ACHN (cell line): Measurements from ENCODE around the gene ARHGEF33.
"Not testable (repeated sequence)": the region's sequence is repeated elsewhere in the genome, so short reads cannot be mapped to it uniquely, and the experiment has no call there.

ENCODE experiments used
- DNase-seq: peaks from one replicate; pipeline ENCODE4 v3.0.0-alpha.2; 2015
- in situ Hi-C: cut with HindIII; loops from 2 replicates; pipeline ENCODE4 v1.10.0; 2017; ENCODE audit warnings: low sequenced_read_pairs, low pct_ligation_motif_present, low pct_unique_long_range_greater_than_20kb

Gene ARHGEF33

DNA sequence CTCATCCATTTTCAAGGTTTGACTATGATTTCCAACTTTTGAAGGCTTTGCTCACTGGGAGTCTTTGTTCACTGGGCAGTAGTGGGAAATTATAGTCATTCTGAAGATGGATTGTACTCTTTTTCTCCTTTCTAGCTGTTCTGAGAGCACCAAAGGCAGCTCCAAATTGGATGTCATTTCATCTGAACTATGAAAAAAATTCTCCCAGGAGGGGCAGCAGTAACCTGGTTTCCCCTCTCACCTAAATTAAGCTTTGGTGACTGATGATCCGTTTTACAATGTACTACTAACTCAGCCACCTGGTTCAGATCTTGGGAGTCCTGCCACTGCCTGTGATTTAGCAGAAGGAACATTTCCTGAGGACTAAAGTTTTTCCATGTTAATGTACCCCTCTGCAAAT is 17.6 kb downstream of the ARHGEF33 start:
- no peak for DNase-seq
- in situ Hi-C loops, result no loop called here

- no peak for DNase-seq
- in situ Hi-C loops, result no loop called here
These were observed 18.3 kb downstream of the ARHGEF33 start for GRCh38 chr2:38907743-38908562.

- no peak for DNase-seq
- in situ Hi-C loops, result no loop called here
These were observed 20.2 kb downstream of the ARHGEF33 start for GRCh38 chr2:38909872-38910271.

DNA sequence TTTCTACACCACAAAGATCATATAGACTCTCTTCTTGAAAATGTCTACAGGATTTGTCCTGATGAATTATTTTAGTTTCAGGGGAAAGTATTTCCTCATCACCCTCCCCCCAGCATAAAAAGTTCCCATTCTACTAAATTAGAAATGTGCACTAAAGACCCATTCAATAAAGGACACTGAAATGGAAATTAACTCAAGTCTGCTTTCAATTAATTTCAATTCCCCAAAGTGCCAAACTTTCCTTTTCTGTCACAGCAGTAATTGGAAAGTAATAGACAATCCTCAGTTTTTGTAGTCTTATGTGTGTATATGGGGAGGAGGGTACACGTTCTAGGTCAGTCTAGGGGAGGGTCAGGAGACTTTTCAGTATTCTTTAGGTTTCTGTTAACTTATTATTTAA is 21.5 kb downstream of the ARHGEF33 start:
- no peak for DNase-seq
- in situ Hi-C loops, result no loop called here

DNA sequence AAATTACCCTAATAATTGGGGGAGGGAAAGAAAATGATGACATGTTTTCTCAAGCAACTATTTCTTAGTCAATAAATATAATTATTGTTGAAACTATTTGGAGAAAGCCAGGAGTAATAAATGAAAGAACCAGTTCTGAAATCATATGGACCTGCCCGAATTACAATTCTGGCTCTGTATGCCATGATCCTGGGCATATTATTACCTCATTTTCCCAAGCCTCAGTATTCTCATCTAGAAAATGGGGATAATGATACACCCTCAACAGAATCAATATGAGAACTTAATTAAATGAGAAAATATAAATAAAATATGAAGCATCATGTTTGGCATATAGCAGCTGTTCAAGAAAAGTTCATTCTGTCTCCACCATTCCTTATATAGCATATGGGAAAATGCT is 22.9 kb downstream of the ARHGEF33 start:
- DNase-seq, result no peak
- in situ Hi-C loops, result no loop called here

GRCh38 chr2:38922389-38922788 is 32.7 kb downstream of the ARHGEF33 start:
- no peak for DNase-seq
- in situ Hi-C loops, result no loop called here

DNA sequence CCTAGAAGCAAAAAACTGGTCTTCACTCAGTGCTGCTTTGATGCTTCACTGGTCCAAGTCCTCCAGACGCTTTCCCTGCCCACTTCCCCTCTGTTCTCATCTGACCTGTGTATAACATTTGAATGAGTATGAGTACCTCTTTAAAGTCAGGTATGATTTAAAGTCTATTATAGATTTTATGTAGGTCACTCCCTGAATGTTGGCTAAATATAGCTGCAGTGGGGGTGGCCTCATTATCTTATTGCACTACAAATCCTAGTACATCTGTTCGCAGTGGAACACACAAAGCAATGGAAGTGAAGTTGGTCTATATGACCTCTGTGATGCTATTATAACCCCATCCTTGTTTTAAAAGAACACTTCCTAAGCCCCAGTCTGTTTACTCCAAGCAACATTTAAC is 33.2 kb downstream of the ARHGEF33 start:
- DNase-seq, result no peak
- in situ Hi-C loops, result no loop called here

DNA sequence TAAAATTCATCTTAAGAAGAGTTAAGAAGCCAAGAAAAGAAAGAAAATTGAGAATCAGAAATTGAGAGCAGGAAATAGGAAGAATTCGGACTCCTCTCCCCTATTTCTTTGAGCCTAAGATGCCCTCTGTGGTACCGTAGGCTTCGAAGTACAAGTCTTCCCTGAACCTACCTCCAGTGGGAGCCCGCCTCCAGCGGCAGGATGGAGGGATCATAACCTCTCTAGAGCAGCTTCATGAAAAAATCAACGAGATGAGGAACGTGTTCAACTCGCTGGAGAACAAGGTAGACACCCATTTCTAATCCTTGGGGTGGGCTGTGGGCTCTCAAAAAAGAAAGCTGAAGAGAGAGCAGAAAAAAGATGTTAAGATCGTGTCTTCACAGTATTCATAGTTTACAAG is 36.3 kb downstream of the ARHGEF33 start:
- in situ Hi-C loops, result no loop called here

GRCh38 chr2:38930600-38930999 is 40.9 kb downstream of the ARHGEF33 start:
- in situ Hi-C loops, result no loop called here

More for the DNA sequence above, 36.3 kb downstream of the ARHGEF33 start:
- DNase-seq, result no peak

GRCh38 chr2:38932586-38932985 is 42.9 kb downstream of the ARHGEF33 start:
- in situ Hi-C loops, result no loop called here
- DNase-seq, result no peak

More at GRCh38 chr2:38930600-38930999, 40.9 kb downstream of the ARHGEF33 start:
- no peak for DNase-seq

GRCh38 chr2:38933653-38934052 is 44.0 kb downstream of the ARHGEF33 start:
- in situ Hi-C loops, result no loop called here
- no peak for DNase-seq

GRCh38 chr2:38934742-38935141 is 45.1 kb downstream of the ARHGEF33 start:
- in situ Hi-C loops, result no loop called here

DNA sequence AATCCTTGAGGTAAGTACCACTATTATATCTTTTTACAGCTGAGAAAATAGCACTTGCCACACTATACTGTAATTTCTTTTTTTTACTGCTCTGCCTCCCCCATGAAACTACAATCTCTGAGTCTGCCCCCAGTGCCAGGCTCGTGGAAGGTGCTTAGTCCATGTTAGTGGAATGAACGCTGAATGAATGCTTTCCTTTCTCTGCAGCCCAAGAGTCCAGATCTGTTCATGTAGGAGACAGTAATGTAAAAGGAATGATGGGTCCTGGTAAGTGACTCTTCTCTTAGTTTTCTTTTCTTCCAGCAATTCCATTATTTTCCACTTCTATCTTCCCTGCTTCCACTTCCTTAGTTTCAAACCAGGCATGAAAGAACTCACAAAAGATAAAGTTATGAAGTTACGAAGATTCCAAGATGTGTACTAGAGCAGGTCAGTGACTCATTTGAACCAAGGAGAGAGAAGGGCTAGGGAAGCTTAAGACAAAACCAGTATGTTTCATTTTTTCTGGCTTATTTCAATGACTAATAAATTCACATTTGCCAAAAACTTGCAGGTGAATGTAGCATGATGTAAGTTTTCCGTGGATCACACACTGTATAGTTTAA is 46.0 kb downstream of the ARHGEF33 start:
- peak; percentile 33 for DNase-seq
- in situ Hi-C loops, result no loop called here

More at GRCh38 chr2:38934742-38935141, 45.1 kb downstream of the ARHGEF33 start:
- DNase-seq, result peak; percentile 44

DNA sequence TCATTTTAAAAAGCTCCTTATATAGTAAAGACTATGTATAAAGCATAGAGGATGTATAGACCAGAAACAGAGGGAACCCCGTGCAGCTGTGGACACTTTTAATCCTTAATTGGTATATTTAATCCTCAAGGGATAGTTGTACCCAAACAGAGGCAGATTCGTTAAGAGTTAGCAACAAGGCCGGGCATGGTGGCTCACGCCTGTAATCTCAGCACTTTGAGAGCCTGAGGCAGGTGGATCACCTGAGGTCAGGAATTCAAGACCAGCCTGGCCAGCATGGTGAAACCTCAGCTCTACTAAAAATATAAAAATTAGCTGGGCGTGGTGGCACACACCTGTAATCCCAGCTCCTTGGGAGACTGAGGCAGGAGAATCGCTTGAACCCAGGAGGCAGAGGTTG is 46.8 kb downstream of the ARHGEF33 start:
- in situ Hi-C loops, DNase-seq: not testable (repeated sequence)

GRCh38 chr2:38937548-38937947 is 47.9 kb downstream of the ARHGEF33 start:
- in situ Hi-C loops, result no loop called here
- no peak for DNase-seq

DNA sequence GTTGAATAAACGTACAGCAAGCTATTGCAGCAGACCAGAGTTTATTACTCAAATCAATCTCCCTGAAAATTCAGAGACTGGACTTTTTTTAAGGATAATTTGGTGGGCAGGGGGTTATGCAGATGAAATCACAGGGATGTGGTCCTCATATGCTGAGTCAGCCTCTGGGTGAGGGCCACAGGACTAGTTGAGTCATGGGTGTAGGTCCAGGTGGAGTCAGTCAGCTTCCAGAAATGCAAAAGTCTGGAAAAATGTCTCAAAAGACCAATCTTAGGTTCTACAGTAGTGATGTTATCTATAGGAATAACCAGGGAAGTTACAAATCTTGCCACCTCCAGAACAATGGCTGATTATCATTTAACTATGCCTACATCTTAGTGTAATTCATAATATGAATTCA is 51.1 kb downstream of the ARHGEF33 start:
- in situ Hi-C loops, result no loop called here

GRCh38 chr2:38943784-38944183 is 54.1 kb downstream of the ARHGEF33 start:
- no peak for DNase-seq
- in situ Hi-C loops, result no loop called here

More for the DNA sequence above, 51.1 kb downstream of the ARHGEF33 start:
- DNase-seq, result no peak

GRCh38 chr2:38945372-38945771 is 55.7 kb downstream of the ARHGEF33 start:
- in situ Hi-C loops, result no loop called here

DNA sequence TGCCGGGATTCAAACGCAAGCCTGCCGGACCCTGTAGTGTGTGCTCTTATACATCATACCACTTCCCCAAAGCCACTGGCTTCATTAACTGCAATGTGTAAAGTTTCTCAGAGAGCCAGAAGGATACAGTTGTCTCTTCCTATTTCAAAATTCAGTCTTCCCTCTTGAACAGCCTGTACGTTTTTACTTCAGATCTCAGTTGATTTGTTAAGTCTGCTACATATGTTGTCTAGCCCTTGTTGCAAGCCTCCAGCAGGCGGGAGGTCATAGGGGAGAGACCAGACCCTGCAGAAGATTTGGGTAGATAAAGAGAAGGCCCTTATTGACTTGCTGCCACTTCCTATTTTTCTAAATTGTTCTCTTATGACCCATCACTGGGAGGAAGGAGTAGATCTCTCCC is 56.2 kb downstream of the ARHGEF33 start:
- in situ Hi-C loops, result no loop called here

More at GRCh38 chr2:38945372-38945771, 55.7 kb downstream of the ARHGEF33 start:
- no peak for DNase-seq

More for the DNA sequence above, 56.2 kb downstream of the ARHGEF33 start:
- no peak for DNase-seq
